Erythroblast (primary cell): Measurements from ENCODE around the gene ZNF793.
A peak's percentile ranks its signal among the peaks of the same experiment; 100 is the strongest.

Experiments
- DNase-seq, 2 experiments: peaks; one replicate each; lab custom pipeline; 2025; lab: John Stamatoyannopoulos, UW
- GATA1 ChIP-seq: IDR thresholded peaks from 2 replicates; pipeline ENCODE4 v1.6.1; 2011; ENCODE audit warnings: low read depth, mild to moderate bottlenecking, control low read depth, low read length, moderate library complexity
- POLR2A ChIP-seq: IDR thresholded peaks from 2 replicates; pipeline ENCODE4 v1.6.1; 2011; ENCODE audit warnings: mild to moderate bottlenecking, low read length

The ZNF793 gene

GRCh38 chr19:37513397-37513796 is 6.7 kb downstream of the ZNF793 start:
- no peak for TF ChIP-seq POLR2A
- no peak for TF ChIP-seq GATA1
- DNase-seq: no peak

GRCh38 chr19:37519890-37520289 is 13.2 kb downstream of the ZNF793 start:
- TF ChIP-seq GATA1: no peak
- TF ChIP-seq POLR2A: no peak
- no peak for DNase-seq

GRCh38 chr19:37537391-37537947 is 30.7 kb downstream of the ZNF793 start:
- TF ChIP-seq POLR2A: no peak
- TF ChIP-seq GATA1: no peak
- DNase-seq: no peak

GRCh38 chr19:37551129-37551993 is 44.6 kb downstream of the ZNF793 start:
- TF ChIP-seq POLR2A: no peak
- no peak for TF ChIP-seq GATA1
- peak; percentile 73 to 75 for DNase-seq

GRCh38 chr19:37563518-37563917 is 56.8 kb downstream of the ZNF793 start:
- TF ChIP-seq POLR2A: no peak
- TF ChIP-seq GATA1: no peak
- no peak for DNase-seq

- DNase-seq: no peak
- no peak for TF ChIP-seq GATA1
- no peak for TF ChIP-seq POLR2A
These were observed 58.1 kb downstream of the ZNF793 start for GRCh38 chr19:37564624-37565369.

GRCh38 chr19:37565370-37565669 is 58.6 kb downstream of the ZNF793 start:
- TF ChIP-seq GATA1 (no peak), POLR2A (no peak)
- no peak for DNase-seq

GRCh38 chr19:37572203-37572602 is 65.5 kb downstream of the ZNF793 start:
- no peak for DNase-seq
- TF ChIP-seq GATA1 (no peak), POLR2A (no peak)

GRCh38 chr19:37583340-37583739 is 76.6 kb downstream of the ZNF793 start:
- DNase-seq: no peak
- TF ChIP-seq POLR2A (no peak), GATA1 (no peak)
